Kidney epithelial cell (primary cell): Measurements from ENCODE around the gene AANAT. TPM values are rescaled to one million over a fixed set of nuclear protein-coding genes. Genes with fewer than 3 reads are reported as not detected.
A peak's percentile ranks its signal among the peaks of the same experiment; 100 is the strongest.
"Not testable (repeated sequence)": the region's sequence is repeated elsewhere in the genome, so short reads cannot be mapped to it uniquely, and the experiment has no call there.

ENCODE experiments used
- DNase-seq: peaks from one replicate; pipeline ENCODE4 v3.0.0-alpha.2; 2010; ENCODE audit warnings: low read depth
- H3K27me3 ChIP-seq: 2 replicates; pipeline ENCODE4 v1.6.0; 2011; ENCODE audit warnings: low read length; ENCODE audit not compliant: control insufficient read depth, insufficient read depth
- H3K36me3 ChIP-seq: 2 replicates; pipeline ENCODE4 v1.5.1; 2011; ENCODE audit warnings: low read length; ENCODE audit not compliant: control insufficient read depth, insufficient read depth
- H3K4me3 ChIP-seq: 2 replicates; pipeline ENCODE4 v1.5.1; 2011; ENCODE audit warnings: low read depth, mild to moderate bottlenecking, control low read depth, low read length
- total RNA-seq: library from RNA; depleted of rRNA; stranded (reverse); fragments of >200 nt; gene quantifications from 2 replicates; pipeline ENCODE4 v1.2.3, GENCODE V29; 2015
- TF ChIP-seq, protein P1 (sequence below): IDR thresholded peaks from 2 replicates; pipeline ENCODE4 v1.5.1; 2011; ENCODE audit warnings: mild to moderate bottlenecking, moderate library complexity, low read length, control low read depth, inconsistent platforms; ENCODE audit not compliant: insufficient read depth, poor library complexity, severe bottlenecking

Gene AANAT
- total RNA-seq, 1 donor from 2014 or later, result not detected

DNA sequence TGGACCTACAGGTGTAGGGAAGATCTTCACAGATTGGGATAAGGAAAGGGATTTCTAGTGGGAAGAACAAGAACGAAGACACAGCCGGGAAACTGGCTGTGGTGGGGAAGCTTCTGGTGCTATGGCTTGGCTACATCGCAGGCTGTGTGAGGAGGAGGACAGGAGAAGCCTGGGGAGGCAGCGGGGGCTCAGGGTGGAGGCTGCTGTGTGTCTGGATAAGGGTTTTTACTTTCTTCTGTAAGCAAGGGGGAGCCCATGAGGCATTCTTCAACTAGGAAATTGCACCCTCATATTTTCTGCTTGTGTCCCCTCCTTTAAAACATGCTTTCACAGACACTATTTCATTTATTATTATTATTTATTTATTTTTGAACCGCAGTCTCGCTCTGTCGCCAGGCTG, 36.7 kb downstream of the AANAT start:
- DNase-seq, result no peak
- TF ChIP-seq, protein P1, sequence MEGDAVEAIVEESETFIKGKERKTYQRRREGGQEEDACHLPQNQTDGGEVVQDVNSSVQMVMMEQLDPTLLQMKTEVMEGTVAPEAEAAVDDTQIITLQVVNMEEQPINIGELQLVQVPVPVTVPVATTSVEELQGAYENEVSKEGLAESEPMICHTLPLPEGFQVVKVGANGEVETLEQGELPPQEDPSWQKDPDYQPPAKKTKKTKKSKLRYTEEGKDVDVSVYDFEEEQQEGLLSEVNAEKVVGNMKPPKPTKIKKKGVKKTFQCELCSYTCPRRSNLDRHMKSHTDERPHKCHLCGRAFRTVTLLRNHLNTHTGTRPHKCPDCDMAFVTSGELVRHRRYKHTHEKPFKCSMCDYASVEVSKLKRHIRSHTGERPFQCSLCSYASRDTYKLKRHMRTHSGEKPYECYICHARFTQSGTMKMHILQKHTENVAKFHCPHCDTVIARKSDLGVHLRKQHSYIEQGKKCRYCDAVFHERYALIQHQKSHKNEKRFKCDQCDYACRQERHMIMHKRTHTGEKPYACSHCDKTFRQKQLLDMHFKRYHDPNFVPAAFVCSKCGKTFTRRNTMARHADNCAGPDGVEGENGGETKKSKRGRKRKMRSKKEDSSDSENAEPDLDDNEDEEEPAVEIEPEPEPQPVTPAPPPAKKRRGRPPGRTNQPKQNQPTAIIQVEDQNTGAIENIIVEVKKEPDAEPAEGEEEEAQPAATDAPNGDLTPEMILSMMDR, result no peak
- H3K36me3 ChIP-seq, result no peaks in the 10 kb centered on the region
- H3K4me3 ChIP-seq, result no peak overlapping the region
- H3K27me3 ChIP-seq, result peaks cover 2% of the 10 kb centered on the region

DNA sequence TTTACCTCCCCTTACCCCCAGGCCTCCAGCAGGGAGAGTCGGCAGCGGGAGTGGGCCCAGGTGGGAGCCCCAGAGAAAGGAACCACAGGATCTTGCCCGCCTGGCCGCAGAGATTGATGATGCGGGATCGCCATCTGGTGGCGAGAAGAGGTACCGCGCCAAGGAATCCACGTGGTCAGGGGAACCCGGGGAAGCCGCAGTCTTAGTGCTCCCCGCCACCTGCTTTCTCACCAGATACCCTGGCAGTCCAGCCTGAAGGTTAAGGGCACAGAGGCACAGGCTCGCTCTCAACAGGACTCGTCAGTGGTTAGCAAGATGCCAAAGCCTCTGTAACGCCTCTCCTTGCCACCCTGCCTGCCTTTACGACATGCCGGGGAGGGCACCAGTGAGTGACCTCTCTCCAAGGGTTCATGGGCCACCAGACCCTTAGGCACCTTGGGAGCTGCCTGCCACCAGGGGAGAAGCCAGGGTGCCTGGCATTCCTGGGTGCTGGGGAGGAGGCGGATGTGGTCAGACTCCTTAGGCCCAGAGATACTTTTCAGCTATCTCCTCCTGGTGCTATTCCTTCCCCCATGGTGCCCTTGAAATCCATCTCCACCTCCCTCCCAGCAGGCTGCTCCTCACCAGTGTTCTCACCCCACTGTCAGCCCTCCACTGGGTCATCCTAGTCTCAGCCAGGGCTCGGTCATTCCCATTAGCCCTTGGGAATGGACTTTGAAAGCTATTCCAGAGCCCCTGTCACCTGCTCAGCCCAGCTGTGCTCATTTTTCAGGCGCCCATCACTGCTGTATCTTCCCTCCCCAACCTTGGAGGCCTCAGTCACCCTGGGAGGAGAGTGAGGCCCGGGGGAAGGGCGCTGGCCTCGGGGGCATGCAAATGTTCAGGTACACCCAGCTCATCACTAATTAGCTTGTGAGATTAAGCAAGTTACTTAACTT, 39.3 kb downstream of the AANAT start:
- no peak for DNase-seq
- TF ChIP-seq, protein P1, result peak; percentile 79
- Histone ChIP-seq H3K27me3 (peaks cover 2% of the 10 kb centered on the region), H3K4me3 (no peak overlapping the region), H3K36me3 (no peaks in the 10 kb centered on the region)

DNA sequence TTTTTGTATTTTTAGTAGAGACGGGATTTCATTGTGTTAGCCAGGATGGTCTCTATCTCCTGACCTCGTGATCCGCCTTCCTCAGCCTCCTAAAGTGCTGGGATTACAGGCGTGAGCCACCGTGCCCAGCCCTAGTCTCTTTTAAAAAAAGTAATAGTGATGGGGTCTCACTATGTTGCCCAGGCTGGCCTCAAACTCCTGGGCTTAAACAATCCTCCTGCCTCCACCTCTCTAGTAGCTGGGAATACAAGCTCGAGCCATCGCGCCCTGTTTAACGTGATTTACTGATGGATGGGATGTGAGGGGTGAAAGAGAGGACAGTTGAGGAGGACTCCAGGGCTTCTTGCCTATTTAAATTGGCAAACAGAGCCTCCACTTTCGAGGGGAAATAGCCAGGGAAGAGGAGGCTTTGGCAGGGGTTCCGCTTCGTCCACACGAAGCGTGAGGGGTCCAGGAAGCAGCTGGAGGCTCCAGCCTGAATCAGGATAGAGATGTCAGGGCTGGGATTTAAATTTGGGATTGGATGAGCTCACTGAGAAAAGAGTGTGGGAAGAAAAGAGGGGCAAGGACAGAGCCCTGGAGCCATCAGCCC, 41.2 kb downstream of the AANAT start:
- H3K4me3 ChIP-seq, H3K36me3 ChIP-seq, DNase-seq, H3K27me3 ChIP-seq: not testable (repeated sequence)

DNA sequence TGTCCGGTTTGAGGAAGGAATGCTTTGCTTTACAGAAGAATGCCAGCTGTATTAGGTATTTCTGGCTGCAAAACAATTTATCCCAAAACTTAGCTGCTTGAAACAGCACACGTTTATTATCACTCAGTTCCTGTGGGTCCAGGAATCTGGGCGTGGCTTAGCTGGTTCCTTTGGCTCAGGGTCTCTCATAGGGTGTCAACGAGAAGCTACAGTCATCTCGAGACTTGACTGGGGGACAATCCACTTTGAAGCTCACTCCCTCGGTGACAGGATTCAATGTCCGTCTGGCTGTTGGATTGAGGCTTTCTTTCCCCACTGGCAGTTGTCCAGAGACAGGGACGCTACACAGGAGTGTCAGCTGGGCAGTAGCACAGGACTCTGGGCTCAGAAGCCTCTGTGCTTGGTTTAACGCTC, 43.4 kb downstream of the AANAT start:
- no peak for DNase-seq
- Histone ChIP-seq H3K4me3 (no peak overlapping the region), H3K27me3 (peaks cover 2% of the 10 kb centered on the region), H3K36me3 (no peaks in the 10 kb centered on the region)
- TF ChIP-seq, protein P1, result no peak

DNA sequence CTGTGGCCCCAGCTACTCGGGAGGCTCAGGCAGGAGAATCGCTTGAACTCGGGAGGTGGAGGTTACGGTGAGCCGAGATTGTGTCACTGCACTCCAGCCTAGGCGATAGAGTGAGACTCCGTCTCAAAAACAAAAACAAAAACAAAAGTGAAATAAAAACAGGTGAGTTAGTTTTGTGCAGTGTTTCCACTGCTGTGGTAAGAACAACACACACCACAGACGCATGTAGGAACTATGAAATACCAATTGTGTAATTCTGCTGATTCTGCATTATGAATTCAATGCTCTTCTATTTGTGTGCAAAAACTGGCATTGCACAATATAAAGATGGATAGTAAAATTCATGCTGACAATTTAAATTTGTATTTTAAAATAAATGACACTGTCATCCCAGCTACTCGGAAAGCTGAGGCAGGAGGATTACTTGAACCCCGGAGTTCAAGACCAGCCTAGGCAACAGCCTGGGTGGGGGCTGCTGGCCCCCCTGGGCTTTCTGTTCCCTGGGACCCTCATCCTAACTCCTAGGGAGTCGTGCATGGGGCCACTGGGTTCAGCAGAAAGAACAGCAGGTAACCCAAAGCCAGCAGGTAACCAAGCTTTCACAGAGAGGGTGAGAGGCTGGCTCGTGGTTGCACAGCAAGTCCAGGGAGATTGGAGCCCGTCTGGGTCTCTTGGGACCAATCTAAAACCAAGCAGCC, 44.4 kb downstream of the AANAT start:
- TF ChIP-seq, protein P1, result no peak
- H3K4me3 ChIP-seq, result no peak overlapping the region
- no peak for DNase-seq
- no peaks in the 10 kb centered on the region for H3K36me3 ChIP-seq
- peaks cover 2% of the 10 kb centered on the region for H3K27me3 ChIP-seq
